Liver (tissue), 9 donors: ENCODE results near the gene CCNE1. TPM values are rescaled to one million over a fixed set of nuclear protein-coding genes. Genes with fewer than 3 reads are reported as not detected.

ENCODE experiments used
- DNase-seq: peaks from one replicate; pipeline ENCODE4 v3.0.0-alpha.2; 2017; ENCODE audit warnings: low spot score
- H3K27ac ChIP-seq, 2 donors: one replicate each; pipeline ENCODE4 v1.7.0; 2013; ENCODE audit warnings: inconsistent platforms in 2 of 2, low read length in 2 of 2, control low read depth in 1 of 2, low read depth in 1 of 2, mild to moderate bottlenecking in 1 of 2
- H3K27me3 ChIP-seq, 4 donors: one replicate each; pipeline versions ENCODE4 v1.6.1 to v1.7.0; 2013; ENCODE audit warnings: low read length in 3 of 4, inconsistent platforms in 1 of 4, mild to moderate bottlenecking in 1 of 4, moderate library complexity in 1 of 4; ENCODE audit not compliant: control insufficient read depth in 4 of 4, insufficient read depth in 4 of 4
- H3K36me3 ChIP-seq, 4 donors: one replicate each; pipeline versions ENCODE4 v1.6.1 to v1.7.0; 2013; ENCODE audit warnings: low read length in 3 of 4, mild to moderate bottlenecking in 3 of 4, low read depth in 1 of 4, moderate library complexity in 1 of 4; ENCODE audit not compliant: control insufficient read depth in 4 of 4, insufficient read depth in 3 of 4
- H3K4me1 ChIP-seq, 4 donors: one replicate each; pipeline versions ENCODE4 v1.6.1 to v1.7.0; 2013; ENCODE audit warnings: low read length in 3 of 4, mild to moderate bottlenecking in 3 of 4, moderate library complexity in 1 of 4; ENCODE audit not compliant: control insufficient read depth in 4 of 4, insufficient read depth in 4 of 4
- H3K4me3 ChIP-seq, 3 donors: one replicate each; pipeline versions ENCODE4 v1.6.1 to v1.7.0; 2013; ENCODE audit warnings: low read length in 3 of 3, control low read depth in 1 of 3, low read depth in 1 of 3, mild to moderate bottlenecking in 1 of 3
- H3K9ac ChIP-seq, 2 donors: one replicate each; pipeline ENCODE4 v1.7.0; 2013; ENCODE audit warnings: low read length in 2 of 2, mild to moderate bottlenecking in 2 of 2, moderate library complexity in 2 of 2, control low read depth in 1 of 2, low read depth in 1 of 2
- H3K9me3 ChIP-seq, 4 donors: one replicate each; pipeline versions ENCODE4 v1.6.1 to v1.7.0; 2013; ENCODE audit warnings: low read length in 3 of 4; ENCODE audit not compliant: control insufficient read depth in 4 of 4
- EGR1 ChIP-seq, 2 donors: IDR thresholded peaks; 2 replicates each; pipeline ENCODE4 v1.6.1; 2016 to 2018; ENCODE audit warnings: antibody characterized with exemption in 2 of 2, low read depth in 2 of 2
- FOXA1 ChIP-seq: IDR thresholded peaks from 2 replicates; pipeline ENCODE4 v1.6.1; 2016; ENCODE audit warnings: antibody characterized with exemption
- FOXA2 ChIP-seq: IDR thresholded peaks from 2 replicates; pipeline ENCODE4 v1.6.1; 2016; ENCODE audit warnings: antibody characterized with exemption
- GABPA ChIP-seq, 2 donors: IDR thresholded peaks in 1 of 2; conservative IDR thresholded peaks in 1 of 2; 2 replicates each; pipeline ENCODE4 v1.6.1; 2016; ENCODE audit warnings: antibody characterized with exemption in 2 of 2, mild to moderate bottlenecking in 1 of 2, moderate library complexity in 1 of 2
- HNF4A ChIP-seq, 2 donors: conservative IDR thresholded peaks; 2 replicates each; pipeline ENCODE4 v1.6.1; 2016; ENCODE audit warnings: antibody characterized with exemption in 2 of 2, mild to moderate bottlenecking in 2 of 2
- HNF4G ChIP-seq: IDR thresholded peaks from 2 replicates; pipeline ENCODE4 v1.6.1; 2016; ENCODE audit warnings: antibody characterized with exemption
- JUND ChIP-seq, 2 donors: IDR thresholded peaks; 2 replicates each; pipeline ENCODE4 v1.6.1; 2016; ENCODE audit warnings: antibody characterized with exemption in 2 of 2
- MAX ChIP-seq: IDR thresholded peaks from 2 replicates; pipeline ENCODE4 v1.6.1; 2016; ENCODE audit warnings: antibody characterized with exemption
- NR2F2 ChIP-seq: IDR thresholded peaks from 2 replicates; pipeline ENCODE4 v1.6.1; 2016; ENCODE audit warnings: antibody characterized with exemption
- RAD21 ChIP-seq, 2 donors: IDR thresholded peaks; 2 replicates each; pipeline ENCODE4 v1.6.1; 2016; ENCODE audit warnings: antibody characterized with exemption in 2 of 2, mild to moderate bottlenecking in 2 of 2
- REST ChIP-seq: IDR thresholded peaks from 2 replicates; pipeline ENCODE4 v1.6.1; 2016; ENCODE audit warnings: antibody characterized with exemption, mild to moderate bottlenecking
- SP1 ChIP-seq: IDR thresholded peaks from 2 replicates; pipeline ENCODE4 v1.6.1; 2018; ENCODE audit warnings: antibody characterized with exemption, mild to moderate bottlenecking
- TAF1 ChIP-seq: conservative IDR thresholded peaks from 2 replicates; pipeline ENCODE4 v1.6.1; 2016; ENCODE audit warnings: antibody characterized with exemption, mild to moderate bottlenecking
- YY1 ChIP-seq: IDR thresholded peaks from 2 replicates; pipeline ENCODE4 v1.6.1; 2016; ENCODE audit warnings: antibody characterized with exemption, mild to moderate bottlenecking
- WGBS: extraction: QIAGEN DNeasy Blood & Tissue Kit; methylation state at CpG from one replicate; pipeline ENCODE4 v1.1.7; 2013; 5-methylcytosine and 5-hydroxymethylcytosine counted together
- polyA plus RNA-seq, 2 donors: library from polyadenylated mRNA; stranded (reverse) in 1 of 2; unstranded in 1 of 2; fragments of 200-250 nt in 1 of 2; fragments of >200 nt in 1 of 2; fragmentation: Nextera tagmentation in 1 of 2; extraction: Ambion mirVana in 1 of 2; gene quantifications; one replicate each; pipeline versions ENCODE4 v1.2.1 to v1.2.3, GENCODE V29; 2013 to 2015
- total RNA-seq, 2 donors: library from RNA; depleted of rRNA; stranded (reverse); fragments of >200 nt; gene quantifications; one replicate each; pipeline ENCODE4 v1.2.3, GENCODE V29; 2014
- donor health status: healthy.
- donor health status: healthy.
- donor health status: healthy.
- donor health status: healthy.
- donor health status: healthy.

Gene CCNE1
- total and polyA plus RNA-seq, 4 donors, result 0.32 to 19.5 (median 0.79) TPM

GRCh38 chr19:29767039-29767735 lies 44.6 kb upstream of the CCNE1 start:
- no peaks in the 10 kb centered on the region for H3K9me3 ChIP-seq
- DNase-seq, result no peak

GRCh38 chr19:29768166-29768565 lies 43.6 kb upstream of the CCNE1 start:
- no peaks in the 10 kb centered on the region for H3K9me3 ChIP-seq
- H3K9ac ChIP-seq, result no peak overlapping the region
- TF ChIP-seq NR2F2 (no peak), JUND (IDR thresholded peaks at IDR 0.05) (no peak), REST (no peak), RAD21 (IDR thresholded peaks at IDR 0.05) (no peak), GABPA (IDR thresholded peaks at IDR 0.05 in 1 of 2, conservative IDR thresholded peaks at IDR 0.05 in 1 of 2) (no peak), MAX (no peak), YY1 (no peak), HNF4G (no peak), EGR1 (IDR thresholded peaks at IDR 0.05; ENCODE audit: low read depth in 2 of 2) (no peak), FOXA2 (no peak), HNF4A (conservative IDR thresholded peaks at IDR 0.05) (no peak)
- H3K27me3 ChIP-seq, result no peaks in the 10 kb centered on the region
- H3K36me3 ChIP-seq, result no peaks in the 10 kb centered on the region
- no peak overlapping the region for H3K4me3 ChIP-seq
- DNase-seq, result no peak
- no peak overlapping the region for H3K27ac ChIP-seq
- WGBS, result 86% methylated on average over 10 of the region's 10 CpGs
- H3K4me1 ChIP-seq, result no peaks in the 10 kb centered on the region

More at GRCh38 chr19:29767039-29767735, 44.6 kb upstream of the CCNE1 start:
- Histone ChIP-seq H3K9ac (no peak overlapping the region), H3K36me3 (no peaks in the 10 kb centered on the region), H3K27ac (no peak overlapping the region), H3K27me3 (no peaks in the 10 kb centered on the region), H3K4me1 (no peaks in the 10 kb centered on the region), H3K4me3 (no peak overlapping the region)
- TF ChIP-seq TAF1, result no peak
- TF ChIP-seq FOXA1, result no peak
- TF ChIP-seq JUND (IDR thresholded peaks at IDR 0.05), result no peak
- TF ChIP-seq RAD21 (IDR thresholded peaks at IDR 0.05), result no peak
- no peak for TF ChIP-seq REST
- no peak for TF ChIP-seq SP1
- no peak for TF ChIP-seq GABPA (IDR thresholded peaks at IDR 0.05 in 1 of 2, conservative IDR thresholded peaks at IDR 0.05 in 1 of 2)
- no peak for TF ChIP-seq YY1
- no peak for TF ChIP-seq EGR1 (IDR thresholded peaks at IDR 0.05; ENCODE audit: low read depth in 2 of 2)
- WGBS, result 77% methylated on average over 8 of the region's 8 CpGs
